GM19043 (cell line): ENCODE measurements around the gene GPX5.
"Not testable (repeated sequence)": the region's sequence is repeated elsewhere in the genome, so short reads cannot be mapped to it uniquely, and the experiment has no call there.

Experiments
- ATAC-seq: cut with Tn5 transposase; IDR thresholded peaks from one replicate; pipeline ENCODE4 v1.9.1; 2021; ENCODE audit warnings: low read depth; ENCODE audit not compliant: unreplicated experiment

GPX5 gene

DNA sequence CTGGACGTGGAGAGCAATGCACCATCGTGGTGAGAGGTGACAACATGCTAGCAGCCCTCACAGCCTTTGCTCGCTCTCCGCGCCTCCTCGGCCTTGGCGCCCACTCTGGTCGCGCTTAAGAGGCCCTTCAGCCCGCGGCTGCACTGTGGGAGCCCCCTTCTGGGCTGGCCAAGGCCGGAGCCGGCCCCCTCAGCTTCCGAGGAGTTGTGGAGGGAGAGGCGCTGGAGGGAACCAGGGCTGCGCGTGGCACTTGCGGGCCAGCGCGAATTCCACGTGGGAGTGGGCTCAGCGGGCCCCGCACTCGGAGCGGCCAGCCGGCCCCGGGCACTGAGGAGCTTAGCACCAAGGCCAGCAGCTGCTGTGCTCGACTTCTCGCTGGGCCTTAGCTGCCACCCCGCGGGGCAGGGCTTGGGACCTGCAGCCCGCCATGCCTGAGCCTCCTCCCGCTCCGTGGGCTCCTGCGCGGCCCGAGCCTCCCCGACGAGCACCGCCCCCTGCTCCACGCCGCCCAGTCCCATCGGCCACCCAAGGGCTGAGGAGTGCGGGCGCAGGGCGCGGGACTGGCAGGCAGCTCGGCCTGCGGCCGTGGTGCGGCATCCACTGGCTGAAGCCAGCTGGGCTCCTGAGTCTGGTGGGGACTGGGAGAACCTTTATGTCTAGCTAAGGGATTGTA, 13.9 kb upstream of the GPX5 start:
- ATAC-seq: no peak

DNA sequence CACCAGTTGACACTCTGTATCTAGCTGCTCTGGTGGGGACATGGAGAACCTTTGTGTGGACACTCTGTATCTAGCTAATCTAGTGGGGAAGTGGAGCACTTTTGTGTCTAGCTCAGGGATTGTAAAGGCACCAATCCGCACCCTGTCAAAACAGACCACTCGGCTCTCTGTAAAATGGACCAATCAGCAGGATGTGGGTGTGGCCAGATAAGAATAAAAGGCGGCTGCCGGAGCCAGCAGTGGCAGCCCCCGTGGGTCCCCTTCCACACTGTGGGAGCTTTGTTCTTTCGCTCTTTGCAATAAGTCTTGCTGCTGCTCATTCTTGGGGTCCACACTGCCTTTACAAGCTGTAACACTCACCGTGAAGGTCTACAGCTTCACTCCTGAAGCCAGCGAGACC, 13.3 kb upstream of the GPX5 start:
- not testable (repeated sequence) for ATAC-seq

DNA sequence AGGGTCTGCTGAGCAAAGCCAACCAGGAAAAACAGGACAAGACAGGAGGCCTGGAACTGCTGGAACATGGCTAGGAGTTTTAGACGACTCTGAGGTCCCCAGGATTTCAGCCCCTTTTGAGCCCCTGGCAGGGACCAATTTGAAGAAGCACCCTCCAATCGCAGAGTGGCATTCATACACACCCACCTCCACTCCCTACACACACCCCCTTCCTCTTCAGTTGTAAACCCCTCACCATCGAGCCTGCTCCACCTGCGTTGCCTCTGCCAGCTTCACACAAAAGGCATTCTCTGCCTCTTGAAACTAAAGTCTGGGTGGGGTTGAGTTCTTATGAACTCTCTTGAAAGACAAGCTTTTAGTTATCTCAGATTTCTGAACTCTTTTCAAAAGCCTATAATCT, 10.0 kb upstream of the GPX5 start, which contains the start of gene GPX6:
GPX6 (minus strand) TSS at position 118 of the 400 bp plus-strand sequence; CDS start at position 68, 50 bp downstream.
- no peak for ATAC-seq

GRCh38 chr6:28517964-28518363, 7.7 kb upstream of the GPX5 start:
- ATAC-seq: no peak

DNA sequence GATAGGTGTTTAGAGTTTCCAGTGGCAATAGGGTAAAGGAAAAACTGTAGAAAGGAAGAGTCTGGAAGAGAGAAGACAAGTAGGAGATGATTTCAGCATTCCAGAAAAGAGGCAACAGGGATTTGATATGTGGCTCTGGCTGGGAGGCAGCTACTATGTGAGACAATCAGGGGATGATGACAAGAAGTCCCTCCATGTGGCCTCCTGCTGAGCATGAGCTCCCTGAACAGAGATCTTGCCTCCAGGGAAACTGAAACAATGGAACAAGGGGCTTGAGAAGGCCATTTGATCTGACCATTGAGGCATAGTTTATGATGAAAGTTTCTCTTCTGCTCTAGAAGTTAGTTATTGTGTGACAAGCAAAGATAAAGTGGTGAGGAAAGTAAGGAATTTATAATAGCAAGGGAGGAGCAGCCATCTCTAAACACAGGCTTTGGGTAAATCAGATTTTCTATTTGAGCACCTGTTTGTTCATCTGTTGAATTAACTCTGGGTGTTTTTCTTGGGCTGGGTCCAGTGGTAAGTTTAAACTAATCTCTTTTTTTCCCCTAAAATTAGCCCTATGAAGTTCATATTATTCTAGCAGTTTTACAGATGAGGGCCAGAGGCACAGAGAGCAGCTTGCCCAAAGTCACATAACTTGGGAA, 3.0 kb upstream of the GPX5 start:
- no peak for ATAC-seq

DNA sequence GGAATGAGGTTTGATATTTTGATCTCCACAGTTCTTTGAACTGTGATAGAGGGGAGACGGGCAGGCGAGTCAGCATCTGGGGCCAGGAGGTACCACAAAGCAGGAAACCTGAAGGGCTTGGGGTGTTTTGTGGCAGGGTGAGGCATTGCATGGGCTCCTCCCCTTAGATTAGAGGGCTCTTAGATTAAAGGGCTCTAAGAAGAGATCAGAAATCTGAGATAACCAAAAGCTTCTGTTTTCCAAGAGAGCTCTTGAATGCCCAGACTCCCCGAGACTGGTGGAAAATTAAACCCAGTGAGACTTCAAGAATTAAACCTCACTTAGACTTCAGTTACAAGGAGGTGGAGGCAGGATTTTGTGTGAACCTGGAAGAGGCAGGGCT, 2.4 kb upstream of the GPX5 start:
- ATAC-seq: no peak

DNA sequence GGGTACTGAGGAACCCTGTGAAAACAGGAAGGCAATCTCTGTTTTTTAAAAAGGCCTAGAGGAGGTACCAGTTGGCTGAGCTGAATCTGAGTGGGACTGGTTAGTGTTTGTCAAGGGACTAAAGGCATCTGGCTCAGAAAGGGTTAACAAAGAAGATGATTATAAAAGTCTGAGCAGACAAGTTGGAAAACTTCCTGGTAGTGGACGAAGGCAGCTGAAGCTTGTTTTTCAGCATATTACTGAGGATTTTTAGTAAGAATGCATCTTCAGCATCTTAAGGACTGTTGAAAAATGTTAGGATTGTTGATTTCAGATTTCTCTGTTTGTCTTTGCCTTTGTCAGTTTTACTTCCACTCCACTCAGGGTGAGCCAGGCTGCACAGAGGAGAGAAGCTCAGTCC, 5.1 kb downstream of the GPX5 start:
- ATAC-seq: no peak

DNA sequence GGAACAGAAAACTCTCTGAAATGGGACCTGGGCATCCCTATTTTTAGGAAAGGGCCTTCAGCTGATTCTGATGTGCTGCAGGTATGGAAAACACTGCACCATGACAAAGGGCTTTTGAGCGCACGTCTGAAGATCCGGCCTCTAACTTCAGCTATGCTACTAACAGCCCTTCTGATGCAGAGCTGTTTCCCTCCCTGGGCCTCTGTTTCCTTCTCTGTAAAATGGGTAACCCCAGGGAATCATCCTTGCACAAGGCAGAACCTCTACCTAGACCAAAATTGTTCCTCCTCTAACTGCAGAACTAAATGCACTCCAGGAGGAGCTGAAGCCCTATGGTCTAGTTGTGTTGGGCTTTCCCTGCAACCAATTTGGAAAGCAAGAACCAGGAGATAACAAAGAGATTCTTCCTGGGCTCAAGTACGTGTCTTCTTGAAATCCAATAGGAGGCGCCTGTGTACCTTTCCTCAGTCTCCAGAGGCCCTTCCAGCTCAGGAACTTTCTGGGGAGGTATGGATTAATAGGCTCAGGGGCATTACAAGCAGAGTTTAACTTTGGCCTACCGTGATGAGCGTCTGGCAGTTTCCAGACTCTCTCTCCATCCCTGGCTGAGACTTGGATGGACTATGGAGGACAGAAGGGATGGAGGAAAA, 5.9 kb downstream of the GPX5 start:
- ATAC-seq: no peak

- ATAC-seq: no peak
Measured at GRCh38 chr6:28534306-28534705, 8.6 kb downstream of the GPX5 start.

- ATAC-seq: no peak
Measured at GRCh38 chr6:28534875-28535274, 9.2 kb downstream of the GPX5 start.

GRCh38 chr6:28537065-28537464, 11.4 kb downstream of the GPX5 start:
- ATAC-seq: no peak

DNA sequence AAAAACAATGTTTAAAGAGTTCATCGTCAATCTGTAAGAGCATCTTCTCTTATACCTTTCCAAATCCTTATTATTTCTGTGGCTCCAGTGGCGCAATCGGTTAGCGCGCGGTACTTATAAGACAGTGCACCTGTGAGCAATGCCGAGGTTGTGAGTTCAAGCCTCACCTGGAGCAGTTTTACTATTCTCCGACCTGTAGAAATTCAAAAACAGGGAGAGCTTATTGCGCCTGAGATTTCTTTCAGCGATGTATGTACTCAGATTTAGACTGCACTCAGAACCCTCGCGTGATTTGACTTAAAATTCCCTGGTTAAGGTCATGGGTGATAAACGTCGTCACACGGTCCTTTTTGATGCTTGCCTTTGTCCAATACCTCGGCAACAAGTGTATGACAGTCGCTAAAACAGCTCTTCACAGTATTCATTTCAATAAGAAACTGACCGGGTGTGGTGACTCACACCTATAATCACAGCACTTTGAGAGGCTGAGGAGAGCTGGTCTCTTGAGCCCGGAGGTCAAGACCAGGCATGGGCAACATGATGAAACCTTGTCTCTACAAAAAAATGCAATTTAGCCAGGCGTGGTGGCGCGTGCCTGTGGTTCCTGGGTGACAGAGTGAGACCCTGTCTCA, 11.9 kb downstream of the GPX5 start:
- no peak for ATAC-seq

GRCh38 chr6:28541996-28542395, 16.3 kb downstream of the GPX5 start:
- ATAC-seq: no peak

DNA sequence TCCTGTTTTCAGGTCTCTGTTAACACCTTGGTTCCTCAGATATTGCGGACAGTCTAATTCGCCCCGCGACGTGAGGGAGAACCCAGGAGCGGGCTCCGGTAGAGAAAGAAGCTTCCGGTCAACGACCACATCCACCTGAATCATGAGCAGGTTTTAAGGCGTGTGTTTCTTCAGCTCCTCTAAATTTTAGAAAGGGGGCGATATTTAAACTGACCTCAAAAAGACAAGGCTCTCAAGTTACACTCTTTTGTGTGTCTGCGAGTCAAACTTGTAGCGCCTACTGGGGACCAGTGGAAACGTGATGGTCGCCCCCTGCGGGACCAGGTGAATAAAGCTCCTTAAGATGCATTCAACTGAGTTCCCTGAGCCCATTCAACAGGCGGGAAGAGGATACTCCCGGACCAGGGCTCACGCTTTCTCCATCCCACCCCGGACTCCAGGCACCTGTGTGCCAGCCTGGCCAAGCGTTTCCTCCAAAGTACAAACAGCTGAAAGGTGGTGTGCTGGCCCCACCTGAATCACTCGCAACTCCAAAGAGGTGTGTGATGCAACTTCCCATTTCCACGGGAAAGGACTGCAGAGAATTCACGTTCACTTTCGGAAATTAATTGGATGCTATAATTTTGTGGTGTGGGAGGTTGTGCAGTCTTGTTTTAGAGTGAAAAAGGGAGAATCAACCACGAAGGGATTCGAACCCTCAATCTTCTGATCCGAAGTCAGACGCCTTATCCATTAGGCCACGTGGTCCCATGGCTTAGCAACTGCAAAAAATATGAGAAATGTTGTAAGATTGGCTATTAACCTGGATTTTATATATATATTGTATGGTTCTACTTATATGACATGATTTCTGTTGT, 17.0 kb downstream of the GPX5 start:
- ATAC-seq: no peak

DNA sequence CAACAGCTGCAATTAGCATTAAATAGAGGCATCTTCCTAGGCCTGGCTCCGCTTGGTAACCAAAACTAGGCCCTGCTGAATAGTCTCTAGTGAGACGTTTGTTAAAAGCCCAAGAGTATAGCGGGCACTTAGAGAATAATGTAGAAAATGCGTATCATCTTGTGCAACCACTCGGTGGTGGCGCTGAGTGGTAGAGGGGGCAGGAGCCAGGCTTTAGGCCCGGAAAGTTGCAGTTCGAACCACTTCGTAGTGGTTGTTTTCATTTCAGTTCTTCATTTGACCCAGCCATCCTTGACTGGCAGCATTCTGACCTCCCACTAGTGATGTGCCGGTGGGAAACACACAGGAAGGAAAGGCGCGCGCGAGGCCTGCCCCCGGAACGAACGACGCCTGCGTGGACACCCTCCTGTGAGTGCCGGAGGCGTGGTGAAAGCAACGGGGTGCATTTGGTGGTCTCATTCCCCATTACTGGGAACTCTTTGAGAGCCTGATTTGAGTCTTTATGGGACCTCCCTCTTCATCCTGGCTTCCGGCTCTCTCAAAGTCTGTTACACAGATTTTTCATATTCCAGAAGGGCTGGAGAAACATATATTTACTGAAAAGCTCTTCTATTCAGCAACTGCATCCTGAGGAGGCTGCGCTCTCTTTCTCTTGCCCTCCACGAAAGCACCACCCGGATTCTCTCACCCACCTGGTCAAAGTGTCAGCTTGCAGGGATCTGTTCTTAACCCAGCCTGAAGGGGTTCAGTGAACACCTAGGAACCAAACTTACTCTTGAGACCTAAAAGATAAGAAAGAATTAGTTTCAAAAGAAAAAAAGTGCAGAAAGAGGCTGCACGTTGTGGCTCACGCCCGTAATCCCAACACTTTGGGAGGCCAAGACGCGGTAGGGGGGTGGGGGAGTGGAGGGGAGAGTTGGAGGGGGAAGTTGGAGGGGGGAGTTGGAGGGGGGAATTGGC, 18.2 kb downstream of the GPX5 start:
- ATAC-seq: no peak

DNA sequence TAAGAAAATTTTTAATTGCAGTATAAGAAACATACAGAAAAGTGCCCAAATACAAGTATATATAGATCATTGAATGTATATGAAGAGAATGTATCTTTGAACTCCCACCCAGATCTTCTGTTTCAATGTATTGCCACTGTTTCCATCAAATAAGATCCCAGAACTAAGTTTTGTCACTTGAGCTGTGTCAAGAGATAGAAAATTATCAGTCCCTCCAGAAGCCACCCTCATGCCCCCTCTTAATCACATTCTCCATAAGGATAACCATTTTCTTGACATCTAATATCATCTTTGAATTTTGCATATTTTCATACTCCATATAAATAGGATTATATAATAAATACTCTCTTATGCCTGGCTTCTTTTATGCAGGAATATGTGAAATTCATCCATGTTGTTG, 20.3 kb downstream of the GPX5 start:
- no peak for ATAC-seq

GRCh38 chr6:28547003-28547402, 21.3 kb downstream of the GPX5 start:
- not testable (repeated sequence) for ATAC-seq

- no peak for ATAC-seq
Measured at GRCh38 chr6:28551891-28552666, 26.4 kb downstream of the GPX5 start.
